Loucy (cell line): Measurements from ENCODE around the gene IQSEC1.

ENCODE experiments used
- H2AFZ ChIP-seq: fragments of 200-600 bp; sonication (generic); 2 replicates; pipeline ENCODE4 v1.6.0; 2016; ENCODE audit warnings: antibody characterized with exemption, mild to moderate bottlenecking, low read length, moderate library complexity
- H3F3A ChIP-seq: fragments of 200-600 bp; 2 replicates; pipeline ENCODE4 v1.6.0; 2016; ENCODE audit warnings: antibody characterized with exemption, low read depth, mild to moderate bottlenecking
- H3K27me3 ChIP-seq: fragments of 200-600 bp; sonication (generic); 2 replicates; pipeline ENCODE4 v1.6.1; 2014; ENCODE audit warnings: low read length, mild to moderate bottlenecking; ENCODE audit not compliant: insufficient read depth, poor library complexity, severe bottlenecking
- H3K36me3 ChIP-seq: fragments of 200-600 bp; sonication (generic); 2 replicates; pipeline ENCODE4 v1.6.1; 2016; ENCODE audit warnings: low read length; ENCODE audit not compliant: insufficient read depth
- H3K4me1 ChIP-seq: fragments of 200-600 bp; sonication (generic); 2 replicates; pipeline ENCODE4 v1.5.1; 2014; ENCODE audit warnings: low read length, mild to moderate bottlenecking; ENCODE audit not compliant: insufficient read depth, poor library complexity, severe bottlenecking
- H3K4me2 ChIP-seq: fragments of 200-600 bp; sonication (generic); 2 replicates; pipeline ENCODE4 v1.6.0; 2014; ENCODE audit warnings: antibody characterized with exemption, low read length, low read depth, mild to moderate bottlenecking; ENCODE audit not compliant: poor library complexity, severe bottlenecking
- H3K4me3 ChIP-seq: fragments of 200-600 bp; sonication (generic); 2 replicates; pipeline ENCODE4 v1.5.1; 2014; ENCODE audit warnings: low read length, mild to moderate bottlenecking, mixed read lengths; ENCODE audit not compliant: poor library complexity, severe bottlenecking
- H3K79me2 ChIP-seq: fragments of 200-600 bp; sonication (generic); 2 replicates; pipeline ENCODE4 v1.6.1; 2014; ENCODE audit warnings: low read length; ENCODE audit not compliant: insufficient read depth
- H3K9ac ChIP-seq: fragments of 200-600 bp; sonication (generic); 2 replicates; pipeline ENCODE4 v1.6.0; 2014; ENCODE audit warnings: mild to moderate bottlenecking, low read depth, low read length, moderate library complexity; ENCODE audit not compliant: poor library complexity, severe bottlenecking
- H3K9me2 ChIP-seq: fragments of 200-600 bp; sonication (generic); replicated peaks from 2 replicates; pipeline ENCODE4 v1.6.1; 2016; ENCODE audit warnings: low read depth, low read length, mixed read lengths
- H3K9me3 ChIP-seq: fragments of 200-600 bp; sonication (generic); 2 replicates; pipeline ENCODE4 v1.6.1; 2014; ENCODE audit warnings: mild to moderate bottlenecking, antibody characterized with exemption, low read length, low read depth; ENCODE audit not compliant: insufficient read depth
- H4K20me1 ChIP-seq: fragments of 200-600 bp; sonication (generic); 2 replicates; pipeline ENCODE4 v1.6.0; 2014; ENCODE audit warnings: antibody characterized with exemption, low read length, mild to moderate bottlenecking; ENCODE audit not compliant: insufficient read depth, poor library complexity, severe bottlenecking
- CTCF ChIP-seq: fragments of 200-600 bp; sonication (generic); conservative IDR thresholded peaks from 2 replicates; pipeline ENCODE4 v1.5.1; 2014; ENCODE audit warnings: mild to moderate bottlenecking, antibody characterized with exemption, low read length
- EZH2phosphoT487 ChIP-seq: fragments of 200-600 bp; IDR thresholded peaks from 2 replicates; pipeline ENCODE4 v1.6.1; 2018; ENCODE audit warnings: antibody characterized with exemption, mild to moderate bottlenecking, moderate library complexity, borderline replicate concordance

Gene IQSEC1

GRCh38 chr3:12885583-12885930 is 187.7 kb downstream of the IQSEC1 start:
- no peaks in the 10 kb centered on the region for H3K4me1 ChIP-seq
- H3K4me2 ChIP-seq: no peak overlapping the region
- no peaks in the 10 kb centered on the region for H3K36me3 ChIP-seq
- H3K9me2 ChIP-seq: no peaks in the 10 kb centered on the region
- no peaks in the 10 kb centered on the region for H4K20me1 ChIP-seq
- H3K79me2 ChIP-seq: no peaks in the 10 kb centered on the region
- no peak overlapping the region for H3K9ac ChIP-seq
- no peaks in the 10 kb centered on the region for H3F3A ChIP-seq
- H2AFZ ChIP-seq: no peak overlapping the region
- no peaks in the 10 kb centered on the region for H3K27me3 ChIP-seq
- H3K9me3 ChIP-seq: no peaks in the 10 kb centered on the region
- H3K4me3 ChIP-seq: no peak overlapping the region
- TF ChIP-seq CTCF: no peak
- TF ChIP-seq EZH2phosphoT487: no peak

- H3K9ac ChIP-seq: no peak overlapping the region
- H3K79me2 ChIP-seq: no peaks in the 10 kb centered on the region
- no peaks in the 10 kb centered on the region for H3K27me3 ChIP-seq
- H3K4me2 ChIP-seq: no peak overlapping the region
- no peaks in the 10 kb centered on the region for H4K20me1 ChIP-seq
- H3K9me3 ChIP-seq: no peaks in the 10 kb centered on the region
- no peaks in the 10 kb centered on the region for H3K4me1 ChIP-seq
- no peak overlapping the region for H3K4me3 ChIP-seq
- H3F3A ChIP-seq: no peaks in the 10 kb centered on the region
- no peak for TF ChIP-seq EZH2phosphoT487
- TF ChIP-seq CTCF: no peak
- H2AFZ ChIP-seq: no peak overlapping the region
- no peaks in the 10 kb centered on the region for H3K36me3 ChIP-seq
- H3K9me2 ChIP-seq: no peaks in the 10 kb centered on the region
Measured at GRCh38 chr3:12884790-12885582, 188.2 kb downstream of the IQSEC1 start.

GRCh38 chr3:12884186-12884680 is 189.0 kb downstream of the IQSEC1 start:
- no peak for TF ChIP-seq EZH2phosphoT487
- TF ChIP-seq CTCF: no peak
- no peak overlapping the region for H3K4me2 ChIP-seq
- no peaks in the 10 kb centered on the region for H3K36me3 ChIP-seq
- no peak overlapping the region for H3K9ac ChIP-seq
- H3K79me2 ChIP-seq: no peaks in the 10 kb centered on the region
- H3F3A ChIP-seq: no peaks in the 10 kb centered on the region
- no peak overlapping the region for H3K4me3 ChIP-seq
- no peaks in the 10 kb centered on the region for H3K9me3 ChIP-seq
- no peaks in the 10 kb centered on the region for H3K9me2 ChIP-seq
- no peaks in the 10 kb centered on the region for H3K27me3 ChIP-seq
- H3K4me1 ChIP-seq: no peaks in the 10 kb centered on the region
- H4K20me1 ChIP-seq: no peaks in the 10 kb centered on the region
- no peak overlapping the region for H2AFZ ChIP-seq
